GM23248 (cell line): Measurements from ENCODE around the gene HEG1. TPM values are rescaled to one million over a fixed set of nuclear protein-coding genes. Genes with fewer than 3 reads are reported as not detected.
A peak's percentile ranks its signal among the peaks of the same experiment; 100 is the strongest.

Source experiments
- DNase-seq: peaks from one replicate; pipeline ENCODE4 v3.0.0-alpha.2; 2015
- H2AFZ ChIP-seq: fragments of 200-600 bp; sonication (generic); 2 replicates; pipeline ENCODE4 v1.6.1; 2016; ENCODE audit warnings: antibody characterized with exemption
- H3F3A ChIP-seq: fragments of 200-600 bp; sonication (generic); 2 replicates; pipeline ENCODE4 v1.6.1; 2016; ENCODE audit warnings: mild to moderate bottlenecking, antibody characterized with exemption, mixed run types; ENCODE audit not compliant: insufficient read depth
- H3K27ac ChIP-seq: fragments of 200-600 bp; sonication (generic); 2 replicates; pipeline ENCODE4 v1.5.1; 2016; ENCODE audit warnings: mild to moderate bottlenecking
- H3K27me3 ChIP-seq: fragments of 200-600 bp; sonication (generic); replicated peaks from 2 replicates; pipeline ENCODE4 v1.6.1; 2016; ENCODE audit warnings: mild to moderate bottlenecking; ENCODE audit not compliant: insufficient read depth
- H3K36me3 ChIP-seq: fragments of 200-600 bp; sonication (generic); 2 replicates; pipeline ENCODE4 v1.6.1; 2016; ENCODE audit warnings: low read depth, mild to moderate bottlenecking
- H3K4me1 ChIP-seq: fragments of 200-600 bp; sonication (generic); 2 replicates; pipeline ENCODE4 v1.6.1; 2016; ENCODE audit warnings: mild to moderate bottlenecking; ENCODE audit not compliant: insufficient read depth
- H3K4me2 ChIP-seq: fragments of 200-600 bp; sonication (generic); one replicate; pipeline ENCODE4 v1.6.1; 2016; ENCODE audit warnings: mild to moderate bottlenecking; ENCODE audit not compliant: unreplicated experiment
- H3K4me3 ChIP-seq: fragments of 200-600 bp; sonication (generic); 2 replicates; pipeline ENCODE4 v1.5.1; 2016; ENCODE audit warnings: mild to moderate bottlenecking
- H3K79me2 ChIP-seq: fragments of 200-600 bp; sonication (generic); 2 replicates; pipeline ENCODE4 v1.6.1; 2016; ENCODE audit warnings: mild to moderate bottlenecking; ENCODE audit not compliant: insufficient read depth
- H3K9ac ChIP-seq: fragments of 200-600 bp; sonication (generic); 2 replicates; pipeline ENCODE4 v1.6.1; 2016; ENCODE audit warnings: mild to moderate bottlenecking
- H3K9me2 ChIP-seq: fragments of 200-600 bp; sonication (generic); 2 replicates; pipeline ENCODE4 v1.6.1; 2016; ENCODE audit warnings: mixed run types, mild to moderate bottlenecking, moderate library complexity; ENCODE audit not compliant: insufficient read depth
- H3K9me3 ChIP-seq: fragments of 200-600 bp; sonication (generic); one replicate; pipeline ENCODE4 v1.6.1; 2017; ENCODE audit warnings: low read depth
- H4K20me1 ChIP-seq: fragments of 200-600 bp; sonication (generic); 2 replicates; pipeline ENCODE4 v1.6.0; 2016; ENCODE audit not compliant: insufficient read depth
- EZH2 ChIP-seq: fragments of 200-600 bp; sonication (generic); IDR thresholded peaks from 2 replicates; pipeline ENCODE4 v1.6.1; 2018; ENCODE audit warnings: antibody characterized with exemption, mild to moderate bottlenecking; ENCODE audit not compliant: insufficient read depth, poor library complexity, severe bottlenecking
- EZH2phosphoT487 ChIP-seq: fragments of 200-600 bp; sonication (generic); IDR thresholded peaks from 2 replicates; pipeline ENCODE4 v1.6.1; 2018; ENCODE audit warnings: antibody characterized with exemption, moderate library complexity, mild to moderate bottlenecking, low read depth; ENCODE audit not compliant: insufficient read depth
- WGBS, 2 experiments: methylation state at CpG; one replicate each; pipeline ENCODE4 v1.1.6; 2015 to 2017; ENCODE audit warnings: low lambda C conversion rate in 2 of 2, low coverage in 1 of 2; ENCODE audit errors: missing lambda C conversion rate in 2 of 2; 5-methylcytosine and 5-hydroxymethylcytosine counted together
- in situ Hi-C: fragments of 300-500 bp; cut with MboI; formaldehyde crosslinking; loops from 2 replicates; pipeline ENCODE4 v1.15.0; 2020
- polyA plus RNA-seq: library from polyadenylated mRNA; unstranded; fragments of >200 nt; fragmentation: Nextera tagmentation; extraction: Ambion mirVana; gene quantifications from 2 replicates; pipeline ENCODE4 v1.2.1, GENCODE V29; 2016
- total RNA-seq: library from RNA; depleted of rRNA; stranded (reverse); fragments of >200 nt; shearing (Covaris generic); gene quantifications from 2 replicates; pipeline ENCODE4 v1.2.3, GENCODE V29; 2014

The HEG1 gene
- total and polyA plus RNA-seq, 2 experiments from 2014 or later: 32.1 to 116 TPM

DNA sequence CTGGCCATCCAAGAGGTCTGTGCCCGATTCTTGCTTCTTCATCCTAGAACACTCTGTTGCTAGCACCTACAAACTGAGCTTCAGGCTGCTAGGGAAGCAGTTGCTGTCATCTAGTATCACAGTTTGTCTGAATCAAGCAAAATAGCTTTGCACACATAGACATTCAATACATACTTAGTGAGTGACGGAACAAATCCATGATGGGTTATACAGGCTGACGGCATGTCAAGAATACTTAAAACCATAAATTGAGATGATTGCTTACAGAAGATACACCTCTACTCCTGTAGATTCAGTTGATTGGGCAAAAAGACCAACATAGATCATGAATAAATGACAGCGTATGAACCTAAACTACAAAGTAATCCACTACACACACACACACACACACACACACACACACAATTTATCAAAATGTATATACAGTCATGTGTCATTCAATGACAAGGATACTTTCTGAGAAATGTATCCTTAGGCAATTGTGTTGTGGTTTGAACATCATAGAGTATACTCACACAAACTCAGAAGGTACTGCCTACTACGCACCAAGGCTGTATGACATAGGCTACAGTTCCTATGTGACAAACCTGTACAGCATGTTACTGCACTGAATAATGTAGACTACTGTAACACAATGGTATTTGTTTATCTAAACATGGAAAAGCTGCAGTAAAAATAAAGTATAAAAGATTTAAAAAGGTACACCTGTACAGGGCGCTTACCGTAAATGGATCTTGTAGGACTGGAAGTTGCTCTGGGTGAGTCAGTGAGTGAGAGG, 14.4 kb upstream of the HEG1 start:
- H3K9me3 ChIP-seq: no peaks in the 10 kb centered on the region
- WGBS, 2 experiments: 95 to 96% methylated on average over 7 of the region's 7 CpGs
- H3K4me3 ChIP-seq: no peak overlapping the region
- peaks cover 17% of the 10 kb centered on the region for H3K4me1 ChIP-seq
- TF ChIP-seq EZH2 (no peak), EZH2phosphoT487 (no peak)
- H2AFZ ChIP-seq: no peak overlapping the region
- H4K20me1 ChIP-seq: no peaks in the 10 kb centered on the region
- no peaks in the 10 kb centered on the region for H3K27me3 ChIP-seq
- no peak overlapping the region for H3K27ac ChIP-seq
- H3K9me2 ChIP-seq: no peaks in the 10 kb centered on the region; the same call in 1 of the 2 replicates
- no peak overlapping the region for H3K4me2 ChIP-seq
- no peaks in the 10 kb centered on the region for H3K79me2 ChIP-seq
- no peak for DNase-seq
- H3F3A ChIP-seq: peaks cover 8% of the 10 kb centered on the region
- in situ Hi-C loops: no loop called here
- H3K36me3 ChIP-seq: no peaks in the 10 kb centered on the region
- no peak overlapping the region for H3K9ac ChIP-seq

DNA sequence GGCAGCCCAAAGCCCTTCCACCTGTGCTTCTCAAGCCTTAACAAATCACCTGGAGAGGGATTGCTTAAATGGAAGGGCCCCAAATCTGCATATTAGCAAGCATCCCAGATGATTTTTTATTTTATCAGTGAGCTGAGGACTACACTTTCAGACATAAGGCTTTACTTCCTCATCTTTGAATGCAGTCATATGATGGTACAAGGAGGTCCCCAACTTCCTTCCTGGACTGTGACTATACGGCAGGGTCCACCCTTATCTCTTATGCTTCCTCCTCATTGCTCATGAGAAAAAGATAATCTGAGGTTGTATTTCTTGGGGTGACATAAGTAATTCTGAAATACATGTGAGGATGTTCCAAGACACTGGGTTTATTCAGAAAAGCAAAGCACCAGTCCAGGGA, 13.7 kb upstream of the HEG1 start:
- no peak for TF ChIP-seq EZH2phosphoT487
- TF ChIP-seq EZH2: no peak
- H2AFZ ChIP-seq: no peak overlapping the region
- no peaks in the 10 kb centered on the region; the same call in 1 of the 2 replicates for H3K9me2 ChIP-seq
- H3K9me3 ChIP-seq: no peaks in the 10 kb centered on the region
- peaks cover 17% of the 10 kb centered on the region for H3K4me1 ChIP-seq
- H3K79me2 ChIP-seq: no peaks in the 10 kb centered on the region
- peaks cover 11% of the 10 kb centered on the region for H3F3A ChIP-seq
- H3K27ac ChIP-seq: no peak overlapping the region
- no peaks in the 10 kb centered on the region for H4K20me1 ChIP-seq
- no peaks in the 10 kb centered on the region for H3K27me3 ChIP-seq
- no peak overlapping the region for H3K4me2 ChIP-seq
- no peaks in the 10 kb centered on the region for H3K36me3 ChIP-seq
- H3K4me3 ChIP-seq: no peak overlapping the region
- in situ Hi-C loops: no loop called here
- H3K9ac ChIP-seq: no peak overlapping the region
- 79 to 89% methylated on average over 1 of the region's 1 CpG for WGBS, 2 experiments
- DNase-seq: no peak

DNA sequence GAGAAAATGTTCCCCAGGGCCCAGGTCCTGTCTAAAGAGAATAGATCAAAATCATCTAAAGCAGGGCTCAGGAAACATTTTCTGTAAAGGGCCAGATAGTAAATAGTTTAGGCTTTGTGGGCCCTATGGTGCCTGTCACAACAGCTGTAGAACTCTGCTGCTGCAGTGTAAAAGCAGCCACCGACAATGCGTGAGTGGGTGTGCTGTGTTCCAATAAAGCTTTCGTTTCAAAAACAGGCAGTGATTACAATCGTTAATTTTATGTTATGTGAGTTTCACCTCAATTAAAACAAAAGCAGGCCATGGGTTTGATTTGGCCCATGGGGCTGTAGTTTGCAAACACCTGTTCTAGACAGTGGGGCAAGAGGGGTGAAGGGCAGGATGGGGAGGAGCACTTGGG, 12.5 kb upstream of the HEG1 start:
- no peaks in the 10 kb centered on the region for H3K79me2 ChIP-seq
- H3K9me3 ChIP-seq: no peaks in the 10 kb centered on the region
- DNase-seq: no peak
- H3K27ac ChIP-seq: no peak overlapping the region
- H3F3A ChIP-seq: peaks cover 22% of the 10 kb centered on the region
- no peaks in the 10 kb centered on the region; the same call in 1 of the 2 replicates for H3K9me2 ChIP-seq
- H3K4me1 ChIP-seq: peaks cover 25% of the 10 kb centered on the region
- in situ Hi-C loops: no loop called here
- H4K20me1 ChIP-seq: no peaks in the 10 kb centered on the region
- no peak overlapping the region for H3K4me2 ChIP-seq
- WGBS, 2 experiments: 85 to 87% methylated on average over 4 of the region's 4 CpGs
- H2AFZ ChIP-seq: no peak overlapping the region
- H3K4me3 ChIP-seq: no peak overlapping the region
- no peak overlapping the region for H3K9ac ChIP-seq
- no peaks in the 10 kb centered on the region for H3K27me3 ChIP-seq
- TF ChIP-seq EZH2 (no peak), EZH2phosphoT487 (no peak)
- H3K36me3 ChIP-seq: no peaks in the 10 kb centered on the region

DNA sequence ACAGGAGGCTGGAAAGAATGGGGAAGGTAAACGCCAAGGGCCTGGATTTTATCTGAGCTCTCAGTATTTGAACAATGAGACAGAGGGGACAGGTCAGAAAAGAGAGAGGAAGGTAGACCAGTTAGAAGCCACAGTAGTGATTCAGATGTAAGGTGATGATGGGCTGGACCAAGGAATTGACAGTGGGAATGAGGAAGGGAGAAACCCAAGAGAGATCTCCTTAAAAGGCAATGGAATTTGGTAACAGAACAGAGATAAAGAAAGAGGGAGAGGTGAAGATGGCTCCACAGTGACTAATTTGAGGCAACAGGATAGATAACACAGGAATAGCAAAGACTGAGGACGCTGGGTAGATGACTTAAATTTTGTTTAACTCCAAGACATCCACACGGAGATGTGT, 11.4 kb upstream of the HEG1 start:
- no peak overlapping the region for H3K4me2 ChIP-seq
- no peak overlapping the region for H3K4me3 ChIP-seq
- no peak overlapping the region for H3K9ac ChIP-seq
- no peaks in the 10 kb centered on the region for H4K20me1 ChIP-seq
- H2AFZ ChIP-seq: peak overlapping the region; percentile 31; the same call in 1 of the 2 replicates
- H3F3A ChIP-seq: peaks cover 25% of the 10 kb centered on the region
- no peak for TF ChIP-seq EZH2phosphoT487
- TF ChIP-seq EZH2: no peak
- H3K36me3 ChIP-seq: no peaks in the 10 kb centered on the region
- no peak for DNase-seq
- H3K79me2 ChIP-seq: no peaks in the 10 kb centered on the region
- no peak overlapping the region for H3K27ac ChIP-seq
- H3K27me3 ChIP-seq: no peaks in the 10 kb centered on the region
- 73 to 77% methylated on average over 3 of the region's 3 CpGs for WGBS, 2 experiments
- in situ Hi-C loops: no loop called here
- H3K9me2 ChIP-seq: no peaks in the 10 kb centered on the region; the same call in 1 of the 2 replicates
- peaks cover 31% of the 10 kb centered on the region for H3K4me1 ChIP-seq
- H3K9me3 ChIP-seq: no peaks in the 10 kb centered on the region
